BJ (cell line): ENCODE measurements around the gene ADARB1. TPM values are rescaled to one million over a fixed set of nuclear protein-coding genes. Genes with fewer than 3 reads are reported as not detected.

Source experiments
- CTCF ChIA-PET: fragments of 350-600 bp; formaldehyde crosslinking; extraction: SDS; loops from one replicate; lab custom pipeline; 2021; ENCODE audit warnings: antibody characterized with exemption, inconsistent platforms; lab: Yijun Ruan, JAX
- POLR2A ChIA-PET: fragments of 300-600 bp; sonication (Branson Sonifier 250); formaldehyde crosslinking; extraction: SDS; loops from one replicate; lab custom pipeline; 2021; ENCODE audit warnings: antibody characterized with exemption; lab: Charles Lee
- DNase-seq: peaks from one replicate; pipeline ENCODE4 v3.0.0-alpha.2; 2011; ENCODE audit warnings: low read depth
- H3K27me3 ChIP-seq: 2 replicates; pipeline ENCODE4 v1.6.0; 2011; ENCODE audit warnings: low read length; ENCODE audit not compliant: control insufficient read depth, insufficient read depth
- H3K36me3 ChIP-seq: 2 replicates; pipeline ENCODE4 v1.5.1; 2011; ENCODE audit warnings: low read length; ENCODE audit not compliant: control insufficient read depth, insufficient read depth
- H3K4me3 ChIP-seq: 2 replicates; pipeline ENCODE4 v1.5.1; 2011; ENCODE audit warnings: low read depth, mild to moderate bottlenecking, control low read depth, low read length
- CTCF ChIP-seq: IDR thresholded peaks from 2 replicates; pipeline ENCODE4 v1.5.1; 2011; ENCODE audit warnings: low read depth, mild to moderate bottlenecking, control low read depth, inconsistent platforms, low read length, moderate library complexity; ENCODE audit not compliant: insufficient read depth
- polyA plus RNA-seq: library from polyadenylated mRNA; depleted of rRNA; stranded (reverse); fragments of >200 nt; gene quantifications from 2 replicates; pipeline ENCODE4 v1.2.3, GENCODE V29; 2011

Gene ADARB1
- polyA plus RNA-seq, 1 experiment = 10.9 TPM

DNA sequence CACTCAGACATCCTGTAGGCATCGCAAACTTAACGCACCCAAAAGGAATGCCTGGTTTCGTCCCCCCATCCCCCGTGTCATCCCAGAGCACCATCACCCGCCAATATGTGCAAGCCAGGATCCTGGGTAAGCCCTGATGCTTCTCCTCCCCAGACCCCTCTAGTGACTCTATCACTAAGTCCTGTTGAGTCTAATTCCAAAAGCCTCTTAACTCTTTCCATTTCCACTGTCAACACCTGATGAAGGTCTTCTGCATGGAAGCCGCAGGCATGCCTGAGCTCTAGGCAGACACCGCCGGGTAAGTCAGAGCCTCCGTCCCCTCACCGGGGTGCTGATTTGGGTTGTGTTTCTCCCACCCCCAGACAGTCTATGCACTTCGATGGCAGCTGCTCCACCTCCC lies 5.3 kb upstream of the ADARB1 start:
- no peak for TF ChIP-seq CTCF
- H3K36me3 ChIP-seq = no peaks in the 10 kb centered on the region
- H3K27me3 ChIP-seq = no peaks in the 10 kb centered on the region
- ChIA-PET POLR2A (no interaction called here), CTCF (interaction anchor here (1.0 to 1.2 kb wide), 2 partner anchors 68 to 119 kb away, joined by 3 to 4 read pairs; no protein-coding TSS in a partner anchor)
- no peak overlapping the region for H3K4me3 ChIP-seq
- DNase-seq = no peak

DNA sequence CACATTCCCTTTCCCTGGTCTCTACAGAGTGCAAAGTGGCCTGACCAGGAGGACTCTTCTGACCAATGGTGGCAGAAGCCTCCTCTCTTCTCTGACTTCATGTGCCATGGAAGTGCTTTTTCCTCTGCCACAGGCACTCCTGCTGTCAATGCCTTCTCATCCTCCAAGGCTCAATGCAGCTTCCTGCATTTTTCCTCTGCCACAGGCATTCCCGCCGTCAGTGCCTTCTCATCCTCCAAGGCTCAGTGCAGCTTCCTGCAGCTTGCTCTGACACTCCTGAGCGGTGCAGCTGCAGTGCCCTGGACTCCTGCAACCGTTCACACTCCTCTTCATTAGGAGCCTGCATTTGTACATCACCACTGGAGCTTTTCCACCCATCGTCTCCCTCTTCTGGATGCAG lies 4.7 kb upstream of the ADARB1 start:
- no peak for TF ChIP-seq CTCF
- Histone ChIP-seq H3K4me3 (no peak overlapping the region), H3K36me3 (no peaks in the 10 kb centered on the region), H3K27me3 (no peaks in the 10 kb centered on the region)
- ChIA-PET POLR2A (interaction anchor here (0.6 kb wide), 1 partner anchor 108 kb away, joined by 3 read pairs; no protein-coding TSS in a partner anchor), CTCF (interaction anchor here (0.6 to 1.2 kb wide), 3 partner anchors 59 to 120 kb away, joined by 3 to 4 read pairs (median 3); no protein-coding TSS in a partner anchor)
- no peak for DNase-seq

GRCh38 chr21:45071078-45071873 lies 3.1 kb upstream of the ADARB1 start:
- no peaks in the 10 kb centered on the region for H3K27me3 ChIP-seq
- POLR2A ChIA-PET = no interaction called here
- H3K4me3 ChIP-seq = no peak overlapping the region
- no peak for DNase-seq
- CTCF ChIA-PET = no interaction called here
- H3K36me3 ChIP-seq = no peaks in the 10 kb centered on the region
- TF ChIP-seq CTCF = no peak

GRCh38 chr21:45071874-45072737 lies 2.3 kb upstream of the ADARB1 start:
- H3K27me3 ChIP-seq = no peaks in the 10 kb centered on the region
- H3K36me3 ChIP-seq = no peaks in the 10 kb centered on the region
- CTCF ChIA-PET = no interaction called here
- POLR2A ChIA-PET = no interaction called here
- no peak for DNase-seq
- no peak for TF ChIP-seq CTCF
- no peak overlapping the region for H3K4me3 ChIP-seq

- TF ChIP-seq CTCF = no peak
- Histone ChIP-seq H3K27me3 (no peaks in the 10 kb centered on the region), H3K36me3 (no peaks in the 10 kb centered on the region), H3K4me3 (no peak overlapping the region)
- DNase-seq = no peak
- POLR2A ChIA-PET = no interaction called here
- CTCF ChIA-PET = interaction anchor here (0.9 to 2.0 kb wide), 2 partner anchors 64 to 65 kb away, joined by 3 to 5 read pairs; no protein-coding TSS in a partner anchor
These were observed 1.6 kb upstream of the ADARB1 start for GRCh38 chr21:45072738-45073300.
